HepG2 (cell line): ENCODE measurements around the gene GTF2I. TPM values are rescaled to one million over a fixed set of nuclear protein-coding genes. Genes with fewer than 3 reads are reported as not detected.

ENCODE experiments used
- AKAP8 ChIP-seq: sonication (generic); formaldehyde crosslinking; IDR thresholded peaks from 2 replicates; pipeline ENCODE4 v1.5.1; 2020; ENCODE audit warnings: mild to moderate bottlenecking, missing genetic modification reagents
- ARNTL ChIP-seq: sonication (generic); formaldehyde crosslinking; IDR thresholded peaks from 2 replicates; pipeline ENCODE4 v1.4.0; 2020; ENCODE audit warnings: mild to moderate bottlenecking, missing genetic modification reagents
- CC2D1A ChIP-seq: sonication (generic); formaldehyde crosslinking; IDR thresholded peaks from 2 replicates; pipeline ENCODE4 v1.8.1; 2023; ENCODE audit warnings: mild to moderate bottlenecking, missing genetic modification reagents
- E2F5 ChIP-seq: sonication (generic); formaldehyde crosslinking; conservative IDR thresholded peaks from 2 replicates; pipeline ENCODE4 v1.4.0; 2020; ENCODE audit warnings: missing genetic modification reagents
- HIC2 ChIP-seq: sonication (generic); formaldehyde crosslinking; IDR thresholded peaks from 2 replicates; pipeline ENCODE4 v1.9.0; 2022; ENCODE audit warnings: low read depth, missing genetic modification reagents
- HNF4G ChIP-seq, 2 experiments: sonication (generic) in 1 of 2; formaldehyde crosslinking in 1 of 2; IDR thresholded peaks; 2 replicates each; pipeline versions ENCODE4 v1.4.0 to v1.6.1; 2011 to 2020; ENCODE audit warnings: borderline replicate concordance in 2 of 2, low read depth in 2 of 2, mild to moderate bottlenecking in 2 of 2, low read length in 1 of 2, missing genetic modification reagents in 1 of 2, moderate library complexity in 1 of 2
- HNRNPK ChIP-seq: fragments of 200-400 bp; formaldehyde crosslinking; IDR thresholded peaks from 2 replicates; pipeline ENCODE4 v1.6.1; 2018; ENCODE audit warnings: low read length, low read depth, moderate library complexity, mild to moderate bottlenecking; ENCODE audit not compliant: poor library complexity, severe bottlenecking
- ISX ChIP-seq: sonication (generic); formaldehyde crosslinking; conservative IDR thresholded peaks from 2 replicates; pipeline ENCODE4 v1.5.0; 2020; ENCODE audit warnings: missing genetic modification reagents
- KAT7 ChIP-seq: IDR thresholded peaks from 2 replicates; pipeline ENCODE4 v1.6.1; 2018; ENCODE audit warnings: borderline replicate concordance, missing compliant biosample characterization
- MYNN ChIP-seq: sonication (generic); formaldehyde crosslinking; IDR thresholded peaks from 2 replicates; pipeline ENCODE4 v1.4.0; 2020; ENCODE audit warnings: mild to moderate bottlenecking, low read depth, missing genetic modification reagents
- MZF1 ChIP-seq: sonication (generic); formaldehyde crosslinking; IDR thresholded peaks from 2 replicates; pipeline ENCODE4 v1.8.1; 2023; ENCODE audit warnings: mild to moderate bottlenecking, missing genetic modification reagents, borderline replicate concordance
- NR2F2 ChIP-seq: IDR thresholded peaks from 2 replicates; pipeline ENCODE4 v1.6.1; 2012; ENCODE audit warnings: low read depth, inconsistent platforms, borderline replicate concordance
- POLR2AphosphoS2 ChIP-seq: IDR thresholded peaks from 2 replicates; pipeline ENCODE4 v1.6.1; 2011; ENCODE audit warnings: low read depth, low read length, improper control_type of control experiment
- RBM22 ChIP-seq: fragments of 200-400 bp; formaldehyde crosslinking; optimal IDR thresholded peaks from 2 replicates; pipeline ENCODE3; 2017; ENCODE audit warnings: mild to moderate bottlenecking, low read length, moderate library complexity
- RXRB ChIP-seq: IDR thresholded peaks from 2 replicates; pipeline ENCODE4 v1.6.1; 2016; ENCODE audit warnings: borderline replicate concordance, missing genetic modification reagents, missing compliant biosample characterization
- SRY ChIP-seq: sonication (generic); formaldehyde crosslinking; IDR thresholded peaks from 2 replicates; pipeline ENCODE4 v1.8.0; 2022; ENCODE audit warnings: mild to moderate bottlenecking, missing genetic modification reagents
- ZFX ChIP-seq: sonication (generic); formaldehyde crosslinking; IDR thresholded peaks from 2 replicates; pipeline ENCODE4 v1.4.0; 2020; ENCODE audit warnings: mild to moderate bottlenecking, low read depth, missing genetic modification reagents, moderate library complexity
- ZNF101 ChIP-seq: sonication (generic); formaldehyde crosslinking; IDR thresholded peaks from 2 replicates; pipeline ENCODE4 v1.4.0; 2020; ENCODE audit warnings: mild to moderate bottlenecking, low read depth, missing genetic modification reagents, borderline replicate concordance
- ZNF564 ChIP-seq: sonication (generic); formaldehyde crosslinking; IDR thresholded peaks from 2 replicates; pipeline ENCODE4 v1.8.1; 2023; ENCODE audit warnings: mild to moderate bottlenecking, missing genetic modification reagents
- ZNF674 ChIP-seq: sonication (generic); formaldehyde crosslinking; IDR thresholded peaks from 2 replicates; pipeline ENCODE4 v1.5.0; 2020; ENCODE audit warnings: low read depth, mild to moderate bottlenecking, missing genetic modification reagents
- ZNF7 ChIP-seq: IDR thresholded peaks from 2 replicates; pipeline ENCODE4 v1.6.1; 2016; ENCODE audit warnings: missing biosample characterization, missing genetic modification reagents
- ZNF709 ChIP-seq: sonication (generic); formaldehyde crosslinking; IDR thresholded peaks from 2 replicates; pipeline ENCODE4 v1.5.0; 2020; ENCODE audit warnings: mild to moderate bottlenecking, missing genetic modification reagents
- ZNF790 ChIP-seq: sonication (generic); formaldehyde crosslinking; IDR thresholded peaks from 2 replicates; pipeline ENCODE4 v1.8.0; 2022; ENCODE audit warnings: missing genetic modification reagents, mild to moderate bottlenecking, borderline replicate concordance
- ZXDC ChIP-seq: sonication (generic); formaldehyde crosslinking; IDR thresholded peaks from 2 replicates; pipeline ENCODE4 v1.5.0; 2020; ENCODE audit warnings: mild to moderate bottlenecking, missing genetic modification reagents
- polyA plus RNA-seq, 8 experiments: library from polyadenylated mRNA; depleted of rRNA in 3 of 8; stranded (reverse) in 7 of 8; unstranded in 1 of 8; fragments of >200 nt; fragmentation: Illumina TruSeq in 4 of 8; extraction: Trizol in 4 of 8; gene quantifications; 2 replicates each; pipeline versions ENCODE4 v1.2.1 to v1.2.3, GENCODE V29; 2011 to 2016; ENCODE audit warnings: low read depth in 4 of 8, missing spikeins in 1 of 8, mixed read lengths in 1 of 8; ENCODE audit not compliant: insufficient read depth in 1 of 8
- total RNA-seq, 5 experiments: library from RNA; depleted of rRNA; stranded (reverse); fragments of >200 nt; fragmentation: Illumina TruSeq; extraction: Trizol; gene quantifications; 2 replicates each; pipeline ENCODE4 v1.2.3, GENCODE V29; 2016; ENCODE audit warnings: low read depth in 1 of 5
- TF ChIP-seq, protein P1 (sequence below): sonication (generic); formaldehyde crosslinking; IDR thresholded peaks from 2 replicates; pipeline ENCODE4 v1.5.0; 2020; ENCODE audit warnings: missing genetic modification reagents

GTF2I gene
- total and polyA plus RNA-seq, 2 of the 13 experiments (the other 11 are each of a cell fraction or from before 2014, with no cell fraction given), result 74.6 to 125 TPM

GRCh38 chr7:74657692-74658177, at the start of gene GTF2I (continued):
- no peak for TF ChIP-seq CC2D1A (CRISPR knock-in tag)
- no peak for TF ChIP-seq ISX (CRISPR knock-in tag)
- no peak for TF ChIP-seq MYNN (CRISPR knock-in tag)
- TF ChIP-seq NR2F2, result no peak
- TF ChIP-seq ZNF674, result no peak
- TF ChIP-seq HIC2 (CRISPR knock-in tag), result no peak
- TF ChIP-seq MZF1 (CRISPR knock-in tag), result no peak
- TF ChIP-seq ZNF790 (CRISPR knock-in tag), result 0 out of 2 replicates have a peak, but pooled peaks have one; percentile 20
- peak; percentile 4; the same call in 1 of the 2 replicates for TF ChIP-seq SRY
- TF ChIP-seq ZNF709 (CRISPR knock-in tag), result no peak
- TF ChIP-seq KAT7, result 0 out of 2 replicates have a peak, but pooled peaks have one; percentile 4
- TF ChIP-seq RXRB (CRISPR knock-in tag), result 0 out of 2 replicates have a peak, but pooled peaks have one; percentile 2
- no peak for TF ChIP-seq ZNF7 (CRISPR knock-in tag)
- no peak for TF ChIP-seq RBM22
- TF ChIP-seq HNF4G (IDR thresholded peaks at IDR 0.05; ENCODE audit: borderline replicate concordance, low read depth, low read length), result no peak
- no peak for TF ChIP-seq HNF4G (CRISPR knock-in tag; IDR thresholded peaks at IDR 0.05; ENCODE audit: borderline replicate concordance, low read depth)
- no peak for TF ChIP-seq POLR2AphosphoS2
- 0 out of 2 replicates have a peak, but pooled peaks have one; percentile 58 for TF ChIP-seq ZNF101
- TF ChIP-seq AKAP8 (CRISPR knock-in tag), result 0 out of 2 replicates have a peak, but pooled peaks have one; percentile 10
- peak; percentile 22 for TF ChIP-seq HNRNPK
- TF ChIP-seq ZNF564 (CRISPR knock-in tag), result no peak
- TF ChIP-seq, protein P1, sequence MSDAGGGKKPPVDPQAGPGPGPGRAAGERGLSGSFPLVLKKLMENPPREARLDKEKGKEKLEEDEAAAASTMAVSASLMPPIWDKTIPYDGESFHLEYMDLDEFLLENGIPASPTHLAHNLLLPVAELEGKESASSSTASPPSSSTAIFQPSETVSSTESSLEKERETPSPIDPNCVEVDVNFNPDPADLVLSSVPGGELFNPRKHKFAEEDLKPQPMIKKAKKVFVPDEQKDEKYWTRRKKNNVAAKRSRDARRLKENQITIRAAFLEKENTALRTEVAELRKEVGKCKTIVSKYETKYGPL, result no peak
- TF ChIP-seq E2F5 (CRISPR knock-in tag), result 0 out of 2 replicates have a peak, but pooled peaks have one; percentile 25
- peak; percentile 73 for TF ChIP-seq ZFX
- no peak for TF ChIP-seq ZXDC (CRISPR knock-in tag)
- TF ChIP-seq ARNTL (CRISPR knock-in tag), result peak; percentile 12; the same call in 1 of the 2 replicates
